ENCODE results near the gene CLOCK.

Gene CLOCK

DNA sequence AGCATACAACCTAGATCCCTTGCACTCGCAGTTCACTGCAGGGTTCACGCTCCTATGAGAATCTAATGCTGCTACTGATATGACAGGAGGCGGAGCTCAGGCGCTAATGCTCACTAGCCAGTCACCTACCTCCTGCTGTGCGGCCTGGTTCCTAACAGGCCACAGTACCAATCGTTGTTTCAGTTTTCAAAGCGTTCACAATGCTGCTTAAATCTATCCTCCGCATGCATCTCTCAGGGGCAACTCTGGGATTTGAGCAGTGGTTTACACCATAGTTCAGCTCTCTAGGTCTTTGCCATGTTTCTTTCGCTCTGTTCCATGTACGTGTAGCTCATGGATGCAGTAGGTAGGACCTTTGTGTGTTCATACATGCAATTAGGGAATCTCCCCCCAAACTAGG lies 47.2 kb downstream of the CLOCK start:
- DNase-seq (ENCODE audit: insufficient read length, low spot score), result no peak
- TF ChIP-seq PAX5 (IDR thresholded peaks at IDR 0.05; ENCODE audit: insufficient read depth, low read length, severe bottlenecking) (no peak), TAF1 (IDR thresholded peaks at IDR 0.05; ENCODE audit: low read depth, low read length) (no peak), POLR2A (IDR thresholded peaks at IDR 0.05; ENCODE audit: low read depth, low read length) (no peak), SPI1 (IDR thresholded peaks at IDR 0.05; ENCODE audit: low read depth, low read length) (no peak), POU2F2 (IDR thresholded peaks at IDR 0.05; ENCODE audit: low read depth, low read length) (no peak), POLR2AphosphoS5 (IDR thresholded peaks at IDR 0.05; ENCODE audit: low read depth, low read length) (no peak)
- no peak for FAIRE-seq

DNA sequence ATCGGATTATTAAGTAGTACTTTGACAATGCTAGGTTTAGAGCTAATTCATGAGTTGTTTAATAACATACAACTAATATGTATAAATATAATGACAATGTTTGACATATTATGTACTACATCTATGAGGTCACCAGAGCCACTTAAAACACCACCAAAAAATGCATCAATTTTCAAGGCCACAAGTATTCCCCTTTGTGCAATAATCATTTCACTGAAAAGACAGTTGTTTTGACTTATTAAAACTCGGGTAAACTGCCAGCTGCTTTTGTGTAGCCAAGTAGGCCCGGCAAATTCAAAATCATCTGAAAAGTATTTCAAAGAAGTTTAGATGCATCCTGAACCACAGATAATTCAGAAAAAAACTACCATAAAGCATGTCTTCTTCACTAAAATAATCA lies 48.7 kb downstream of the CLOCK start:
- FAIRE-seq (no peak), DNase-seq (ENCODE audit: insufficient read length, low spot score) (no peak)
- TF ChIP-seq POLR2AphosphoS5 (IDR thresholded peaks at IDR 0.05; ENCODE audit: low read depth, low read length) (no peak), TAF1 (IDR thresholded peaks at IDR 0.05; ENCODE audit: low read depth, low read length) (no peak), POLR2A (IDR thresholded peaks at IDR 0.05; ENCODE audit: low read depth, low read length) (no peak), SPI1 (IDR thresholded peaks at IDR 0.05; ENCODE audit: low read depth, low read length) (no peak), POU2F2 (IDR thresholded peaks at IDR 0.05; ENCODE audit: low read depth, low read length) (no peak), PAX5 (IDR thresholded peaks at IDR 0.05; ENCODE audit: insufficient read depth, low read length, severe bottlenecking) (no peak)

- FAIRE-seq, result no peak
- TF ChIP-seq TAF1 (IDR thresholded peaks at IDR 0.05; ENCODE audit: low read depth, low read length) (no peak), SPI1 (IDR thresholded peaks at IDR 0.05; ENCODE audit: low read depth, low read length) (no peak), POLR2AphosphoS5 (IDR thresholded peaks at IDR 0.05; ENCODE audit: low read depth, low read length) (no peak), POLR2A (IDR thresholded peaks at IDR 0.05; ENCODE audit: low read depth, low read length) (no peak), PAX5 (IDR thresholded peaks at IDR 0.05; ENCODE audit: insufficient read depth, low read length, severe bottlenecking) (no peak), POU2F2 (IDR thresholded peaks at IDR 0.05; ENCODE audit: low read depth, low read length) (no peak)
- DNase-seq (ENCODE audit: insufficient read length, low spot score), result no peak
These were observed 55.2 kb downstream of the CLOCK start for GRCh38 chr4:55491486-55491885.

DNA sequence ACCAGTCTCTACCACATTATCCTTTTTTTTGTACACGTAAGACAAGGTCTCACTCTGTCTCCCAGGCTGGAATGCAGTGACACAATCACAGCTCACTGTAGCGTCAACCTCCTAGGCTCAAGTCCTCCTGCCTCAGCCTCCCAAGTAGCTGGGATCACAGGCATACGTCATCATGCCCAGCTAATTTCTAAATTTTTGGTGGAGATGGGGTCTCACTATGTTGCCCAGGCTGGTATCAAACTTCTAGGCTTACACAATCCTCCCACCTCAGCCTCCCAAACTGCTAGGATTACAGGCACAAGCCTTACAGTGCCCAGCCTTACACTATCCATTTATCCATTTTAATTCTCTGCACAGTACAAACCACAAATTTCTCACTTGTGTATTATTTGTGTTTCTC lies 58.0 kb downstream of the CLOCK start:
- TF ChIP-seq POLR2A (IDR thresholded peaks at IDR 0.05; ENCODE audit: low read depth, low read length) (no peak), POLR2AphosphoS5 (IDR thresholded peaks at IDR 0.05; ENCODE audit: low read depth, low read length) (no peak)
- FAIRE-seq (no peak), DNase-seq (ENCODE audit: insufficient read length, low spot score) (no peak)

DNA sequence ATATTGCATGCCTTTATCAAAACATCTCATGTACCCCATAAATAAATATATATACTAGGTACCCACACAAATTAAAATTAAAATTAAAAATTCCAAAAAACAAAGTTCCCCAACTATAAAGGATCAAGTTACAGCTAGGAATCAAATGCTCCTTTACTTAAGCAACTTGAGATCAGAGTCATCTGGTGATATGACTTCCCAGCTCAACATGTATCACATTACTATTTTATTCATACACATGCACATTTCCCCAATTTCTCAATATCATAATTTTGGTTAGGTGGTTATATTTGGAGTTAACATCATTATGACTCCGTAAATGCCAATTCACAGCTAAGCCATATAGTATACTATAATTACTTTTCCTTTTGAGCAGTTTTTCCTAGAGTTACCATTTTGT lies 60.9 kb downstream of the CLOCK start:
- no peak for TF ChIP-seq PAX5 (IDR thresholded peaks at IDR 0.05; ENCODE audit: insufficient read depth, low read length, severe bottlenecking)
- TF ChIP-seq POLR2AphosphoS5 (IDR thresholded peaks at IDR 0.05; ENCODE audit: low read depth, low read length), result no peak
- TF ChIP-seq POU2F2 (IDR thresholded peaks at IDR 0.05; ENCODE audit: low read depth, low read length), result no peak
- TF ChIP-seq TAF1 (IDR thresholded peaks at IDR 0.05; ENCODE audit: low read depth, low read length), result no peak
- no peak for TF ChIP-seq POLR2A (IDR thresholded peaks at IDR 0.05; ENCODE audit: low read depth, low read length)
- TF ChIP-seq SPI1 (IDR thresholded peaks at IDR 0.05; ENCODE audit: low read depth, low read length), result no peak
- no peak for FAIRE-seq
- no peak for DNase-seq (ENCODE audit: insufficient read length, low spot score)

DNA sequence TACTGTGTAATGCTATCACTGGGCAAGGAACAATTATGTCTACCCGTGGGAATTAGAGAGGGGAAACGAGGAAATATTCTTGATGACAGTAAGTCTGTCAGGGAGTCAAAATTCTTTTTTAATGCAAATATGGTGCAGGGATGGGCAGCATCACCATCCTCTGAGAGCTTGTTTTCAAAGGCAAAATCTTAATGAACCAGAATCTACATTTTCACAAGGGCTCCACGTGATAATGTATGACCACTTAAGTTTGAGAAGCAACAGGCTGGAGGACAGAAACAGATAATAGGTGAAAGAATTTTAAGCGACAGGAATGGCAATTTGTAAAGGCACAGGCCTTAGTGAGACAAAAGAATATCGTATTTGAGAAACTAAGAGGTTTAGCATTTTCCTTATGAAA lies 63.4 kb downstream of the CLOCK start:
- TF ChIP-seq POLR2A (IDR thresholded peaks at IDR 0.05; ENCODE audit: low read depth, low read length), result no peak
- no peak for TF ChIP-seq PAX5 (IDR thresholded peaks at IDR 0.05; ENCODE audit: insufficient read depth, low read length, severe bottlenecking)
- FAIRE-seq, result no peak
- no peak for DNase-seq (ENCODE audit: insufficient read length, low spot score)

- DNase-seq (ENCODE audit: insufficient read length, low spot score) (no peak), FAIRE-seq (no peak)
- TF ChIP-seq POLR2AphosphoS5 (IDR thresholded peaks at IDR 0.05; ENCODE audit: low read depth, low read length) (no peak), POU2F2 (IDR thresholded peaks at IDR 0.05; ENCODE audit: low read depth, low read length) (no peak), TAF1 (IDR thresholded peaks at IDR 0.05; ENCODE audit: low read depth, low read length) (no peak), SPI1 (IDR thresholded peaks at IDR 0.05; ENCODE audit: low read depth, low read length) (no peak), POLR2A (IDR thresholded peaks at IDR 0.05; ENCODE audit: low read depth, low read length) (no peak), PAX5 (IDR thresholded peaks at IDR 0.05; ENCODE audit: insufficient read depth, low read length, severe bottlenecking) (no peak)
These were observed 71.1 kb downstream of the CLOCK start for GRCh38 chr4:55475394-55476243.

- no peak for DNase-seq (ENCODE audit: insufficient read length, low spot score)
- TF ChIP-seq POLR2AphosphoS5 (IDR thresholded peaks at IDR 0.05; ENCODE audit: low read depth, low read length), result no peak
- no peak for TF ChIP-seq PAX5 (IDR thresholded peaks at IDR 0.05; ENCODE audit: insufficient read depth, low read length, severe bottlenecking)
- no peak for TF ChIP-seq POU2F2 (IDR thresholded peaks at IDR 0.05; ENCODE audit: low read depth, low read length)
- FAIRE-seq, result no peak
These were observed 76.7 kb downstream of the CLOCK start for GRCh38 chr4:55469979-55470378.

- FAIRE-seq, result peak; percentile 68
- TF ChIP-seq SPI1 (IDR thresholded peaks at IDR 0.05; ENCODE audit: low read depth, low read length) (no peak), POU2F2 (IDR thresholded peaks at IDR 0.05; ENCODE audit: low read depth, low read length) (no peak), POLR2AphosphoS5 (IDR thresholded peaks at IDR 0.05; ENCODE audit: low read depth, low read length) (no peak), TAF1 (IDR thresholded peaks at IDR 0.05; ENCODE audit: low read depth, low read length) (no peak), POLR2A (IDR thresholded peaks at IDR 0.05; ENCODE audit: low read depth, low read length) (no peak), PAX5 (IDR thresholded peaks at IDR 0.05; ENCODE audit: insufficient read depth, low read length, severe bottlenecking) (no peak)
- DNase-seq (ENCODE audit: insufficient read length, low spot score), result no peak
These were observed 78.0 kb downstream of the CLOCK start for GRCh38 chr4:55468724-55469123.

DNA sequence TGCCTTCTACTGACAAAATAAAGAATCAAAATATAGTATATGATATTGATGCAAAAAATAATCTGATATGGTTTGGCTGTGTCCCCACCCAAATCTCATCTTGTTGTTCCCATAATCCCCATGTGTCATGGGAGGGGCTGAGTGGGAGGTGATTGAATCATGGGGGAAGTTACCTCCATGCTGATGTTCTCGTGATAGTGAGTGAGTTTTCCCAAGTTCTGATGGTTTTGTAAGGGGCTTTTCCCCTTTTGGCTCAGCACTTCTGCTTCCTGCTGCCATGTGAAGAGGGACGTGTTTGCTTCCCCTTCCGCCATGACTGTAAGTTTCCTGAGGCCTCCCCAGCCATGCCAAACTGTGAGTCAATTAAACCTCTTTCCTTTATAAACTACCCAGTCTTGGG lies 80.7 kb downstream of the CLOCK start:
- FAIRE-seq, result no peak
- no peak for TF ChIP-seq POLR2AphosphoS5 (IDR thresholded peaks at IDR 0.05; ENCODE audit: low read depth, low read length)
- no peak for TF ChIP-seq POU2F2 (IDR thresholded peaks at IDR 0.05; ENCODE audit: low read depth, low read length)
- TF ChIP-seq PAX5 (IDR thresholded peaks at IDR 0.05; ENCODE audit: insufficient read depth, low read length, severe bottlenecking), result no peak
- no peak for TF ChIP-seq POLR2A (IDR thresholded peaks at IDR 0.05; ENCODE audit: low read depth, low read length)
- no peak for TF ChIP-seq TAF1 (IDR thresholded peaks at IDR 0.05; ENCODE audit: low read depth, low read length)
- TF ChIP-seq SPI1 (IDR thresholded peaks at IDR 0.05; ENCODE audit: low read depth, low read length), result no peak
- no peak for DNase-seq (ENCODE audit: insufficient read length, low spot score)

Data from GM12891 (cell line).